Endothelial cell of umbilical vein (primary cell): ENCODE measurements around the gene CYP2F1. TPM values are rescaled to one million over a fixed set of nuclear protein-coding genes. Genes with fewer than 3 reads are reported as not detected.

Experiments used
- BruUV-seq: library from RNA; stranded (reverse); fragments of 400-500 nt; replicated peaks from 2 replicates; lab custom pipeline; 2021; lab: Mats Ljungman, UMichigan
- CTCF ChIA-PET: fragments of 300-600, 350-600 bp; sonication (Branson Sonifier 250); formaldehyde crosslinking; loops from one replicate; lab custom pipeline; 2021; ENCODE audit warnings: antibody characterized with exemption, inconsistent platforms; lab: Charles Lee
- POLR2A ChIA-PET: fragments of 300-600, 350-600 bp; sonication (Branson Sonifier 250); formaldehyde crosslinking; loops from one replicate; lab custom pipeline; 2021; ENCODE audit warnings: antibody characterized with exemption, inconsistent platforms; lab: Charles Lee
- DNase-seq: peaks from one replicate; pipeline ENCODE4 v3.0.0-alpha.2; 2011; ENCODE audit warnings: low read depth, low spot score
- FAIRE-seq: peaks from 2 replicates; lab custom pipeline; 2011; peaks lifted over from hg19 to GRCh38; lab: Jason Lieb, UNC
- H2AFZ ChIP-seq: 2 replicates; pipeline ENCODE4 v1.6.0; 2012; ENCODE audit warnings: low read depth, low read length, control low read depth, inconsistent platforms
- H3K27ac ChIP-seq: 2 replicates; pipeline ENCODE4 v1.5.1; 2011; ENCODE audit warnings: low read depth, mild to moderate bottlenecking, control low read depth, low read length, moderate library complexity; ENCODE audit not compliant: insufficient read depth
- H3K27me3 ChIP-seq, 2 experiments: 2 replicates each; pipeline versions ENCODE4 v1.6.0 to v1.6.1; 2011; ENCODE audit warnings: low read length in 2 of 2, mixed read lengths in 1 of 2; ENCODE audit not compliant: control insufficient read depth in 2 of 2, insufficient read depth in 2 of 2
- H3K36me3 ChIP-seq, 2 experiments: 2 replicates in 1 of 2; 3 replicates in 1 of 2; pipeline ENCODE4 v1.5.1; 2011; ENCODE audit warnings: low read length in 2 of 2, mild to moderate bottlenecking in 1 of 2, moderate library complexity in 1 of 2; ENCODE audit not compliant: control insufficient read depth in 2 of 2, insufficient read depth in 2 of 2; ENCODE audit errors: extremely low read depth in 1 of 2
- H3K4me1 ChIP-seq: 3 replicates; pipeline ENCODE4 v1.5.1; 2011; ENCODE audit warnings: mild to moderate bottlenecking, low read length; ENCODE audit not compliant: control insufficient read depth, insufficient read depth; ENCODE audit errors: extremely low read depth
- H3K4me2 ChIP-seq: 2 replicates; pipeline ENCODE4 v1.6.1; 2011; ENCODE audit warnings: low read length, control low read depth, mixed read lengths; ENCODE audit not compliant: insufficient read depth
- H3K4me3 ChIP-seq, 3 experiments: fragments of 200-600 bp in 1 of 3; sonication (generic), shearing (Covaris generic) in 1 of 3; replicated peaks in 1 of 3; 2 replicates each; pipeline ENCODE4 v1.5.1; 2011 to 2016; ENCODE audit warnings: control low read depth in 3 of 3, low read length in 3 of 3, mild to moderate bottlenecking in 2 of 3, inconsistent platforms in 1 of 3, low read depth in 1 of 3, moderate library complexity in 1 of 3; ENCODE audit not compliant: insufficient read depth in 1 of 3
- H3K79me2 ChIP-seq: 2 replicates; pipeline ENCODE4 v1.6.0; 2012; ENCODE audit warnings: low read length, inconsistent platforms; ENCODE audit not compliant: control insufficient read depth, insufficient read depth
- H3K9ac ChIP-seq: replicated peaks from 2 replicates; pipeline ENCODE3; 2011; ENCODE audit warnings: low read length, control low read depth; ENCODE audit not compliant: insufficient read depth; ENCODE audit errors: extremely low read depth
- H3K9me1 ChIP-seq: replicated peaks from 3 replicates; pipeline ENCODE4 v1.6.0; 2011; ENCODE audit warnings: mild to moderate bottlenecking, low read length; ENCODE audit not compliant: control insufficient read depth, insufficient read depth; ENCODE audit errors: extremely low read depth
- H3K9me3 ChIP-seq: replicated peaks from 2 replicates; pipeline ENCODE4 v1.5.1; 2012; ENCODE audit warnings: low read length, inconsistent platforms; ENCODE audit not compliant: control insufficient read depth, insufficient read depth
- H4K20me1 ChIP-seq: replicated peaks from 2 replicates; pipeline ENCODE3; 2011; ENCODE audit warnings: mild to moderate bottlenecking, low read length; ENCODE audit not compliant: control insufficient read depth, insufficient read depth; ENCODE audit errors: extremely low read depth
- CTCF ChIP-seq, 2 donors: IDR thresholded peaks; 1 replicate in 1 of 2; 2 replicates in 1 of 2; pipeline ENCODE4 v1.5.1; 2011; ENCODE audit warnings: low read length in 2 of 2, mild to moderate bottlenecking in 2 of 2, moderate library complexity in 2 of 2, control low read depth in 1 of 2, inconsistent platforms in 1 of 2, low read depth in 1 of 2; ENCODE audit not compliant: insufficient read depth in 1 of 2; ENCODE audit errors: extremely low read depth in 1 of 2
- EZH2 ChIP-seq: IDR thresholded peaks from 2 replicates; pipeline ENCODE4 v1.6.1; 2012; ENCODE audit warnings: borderline replicate concordance, low read depth, mild to moderate bottlenecking, moderate library complexity, low read length, inconsistent platforms; ENCODE audit not compliant: severe bottlenecking
- FOS ChIP-seq: IDR thresholded peaks from 2 replicates; pipeline ENCODE4 v1.6.1; 2011; ENCODE audit warnings: mild to moderate bottlenecking, low read length, moderate library complexity, borderline replicate concordance; ENCODE audit not compliant: insufficient read depth
- GATA2 ChIP-seq: IDR thresholded peaks from 2 replicates; pipeline ENCODE4 v1.7.0; 2011; ENCODE audit warnings: low read depth, mild to moderate bottlenecking, moderate library complexity, mixed read lengths, low read length; ENCODE audit not compliant: insufficient read length, insufficient read depth
- JUN ChIP-seq: IDR thresholded peaks from 2 replicates; pipeline ENCODE4 v1.6.1; 2011; ENCODE audit warnings: borderline replicate concordance, low read depth; ENCODE audit not compliant: insufficient read length, insufficient read depth
- MYC ChIP-seq: IDR thresholded peaks from one replicate; pipeline ENCODE4 v1.6.1; 2011; ENCODE audit warnings: mild to moderate bottlenecking, low read depth, low read length
- POLR2A ChIP-seq: IDR thresholded peaks from 2 replicates; pipeline ENCODE4 v1.6.1; 2012; ENCODE audit warnings: low read depth, mild to moderate bottlenecking, control low read depth, low read length
- POLR2AphosphoS5 ChIP-seq: IDR thresholded peaks from 2 replicates; pipeline ENCODE4 v1.6.1; 2012; ENCODE audit warnings: low read depth, mild to moderate bottlenecking, control low read depth, low read length, moderate library complexity; ENCODE audit not compliant: insufficient read depth
- dilution Hi-C: fragments of 300-500 bp; cut with MboI; formaldehyde crosslinking; loops from one replicate; pipeline ENCODE4 v1.15.0; 2019; ENCODE audit warnings: low sequenced_read_pairs; ENCODE audit not compliant: extremely low pct_ligation_motif_present
- intact Hi-C: fragments of 100-400 bp; cut with micrococcal nuclease; formaldehyde crosslinking; loops from one replicate; pipeline ENCODE4 v1.10.0; 2022
- polyA plus RNA-seq, 4 experiments: library from polyadenylated mRNA; depleted of rRNA in 3 of 4; stranded (reverse) in 3 of 4; unstranded in 1 of 4; fragments of >200 nt; gene quantifications; 2 replicates each; pipeline versions ENCODE4 v1.2.1 to v1.2.3, GENCODE V29; 2011 to 2012; ENCODE audit warnings: missing spikeins in 1 of 4
- total RNA-seq: library from RNA; stranded (reverse); gene quantifications from 2 replicates; pipeline ENCODE4 v1.2.3, GENCODE V29; 2021
- TF ChIP-seq, protein P1 (sequence below): IDR thresholded peaks from 2 replicates; pipeline ENCODE4 v1.6.1; 2011; ENCODE audit not compliant: insufficient read depth, insufficient read length

Gene CYP2F1
- total and polyA plus RNA-seq, 2 donors (not counting 3 experiments of a cell fraction or from before 2014, with no cell fraction given) = not detected

DNA sequence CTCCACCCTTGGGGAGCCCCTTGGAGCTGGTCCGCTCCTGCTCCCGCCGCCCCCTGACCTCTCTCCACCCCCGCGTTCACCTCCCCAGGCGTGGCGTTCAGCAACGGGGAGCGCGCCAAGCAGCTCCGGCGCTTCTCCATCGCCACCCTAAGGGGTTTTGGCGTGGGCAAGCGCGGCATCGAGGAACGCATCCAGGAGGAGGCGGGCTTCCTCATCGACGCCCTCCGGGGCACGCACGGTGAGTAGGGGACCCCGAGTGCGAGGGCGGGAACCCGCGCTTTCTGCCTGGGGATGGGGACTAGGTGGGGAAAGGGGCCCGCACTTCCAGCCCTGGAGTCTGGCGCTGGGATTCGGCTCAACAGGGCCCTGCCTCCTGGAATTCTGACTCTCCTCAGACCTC lies 24.3 kb upstream of the CYP2F1 start:
- DNase-seq (no peak), FAIRE-seq (no peak)
- no peaks in the 10 kb centered on the region for H3K9me3 ChIP-seq
- H3K4me2 ChIP-seq = no peak overlapping the region
- ChIA-PET POLR2A (interaction anchor here (0.6 to 0.7 kb wide), 2 partner anchors 16 to 94 kb away, joined by 4 to 11 read pairs; no protein-coding TSS in a partner anchor), CTCF (no interaction called here)
- peaks cover 2 to 6% of the 10 kb centered on the region in 2 experiments for H3K27me3 ChIP-seq
- H3K4me1 ChIP-seq = no peaks in the 10 kb centered on the region
- H4K20me1 ChIP-seq = no peaks in the 10 kb centered on the region
- no peak overlapping the region for H3K27ac ChIP-seq
- dilution Hi-C loops = no loop called here
- no peak overlapping the region for H3K4me3 ChIP-seq
- H3K79me2 ChIP-seq = no peaks in the 10 kb centered on the region
- no TSS peak for BruUV-seq
- no peaks in the 10 kb centered on the region for H3K9me1 ChIP-seq
- TF ChIP-seq GATA2 (no peak), POLR2A (no peak), EZH2 (no peak), FOS (no peak), MYC (no peak), JUN (no peak)
- no peak overlapping the region for H3K9ac ChIP-seq
- H3K36me3 ChIP-seq = no peaks in the 10 kb centered on the region
- no peak overlapping the region for H2AFZ ChIP-seq
- intact Hi-C loops = no loop called here

GRCh38 chr19:41095703-41096102 lies 18.5 kb upstream of the CYP2F1 start:
- no peak for TF ChIP-seq POLR2AphosphoS5
- no peak for TF ChIP-seq MYC
- TF ChIP-seq, protein P1, sequence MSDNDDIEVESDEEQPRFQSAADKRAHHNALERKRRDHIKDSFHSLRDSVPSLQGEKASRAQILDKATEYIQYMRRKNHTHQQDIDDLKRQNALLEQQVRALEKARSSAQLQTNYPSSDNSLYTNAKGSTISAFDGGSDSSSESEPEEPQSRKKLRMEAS = no peak
- TF ChIP-seq CTCF (IDR thresholded peaks at IDR 0.05; ENCODE audit: extremely low read depth in 1 of 2, insufficient read depth in 1 of 2, low read depth in 1 of 2, low read length in 2 of 2) = no peak
- no peak for TF ChIP-seq FOS
- no peak for TF ChIP-seq GATA2
- no peak for TF ChIP-seq JUN
- TF ChIP-seq POLR2A = no peak
- no peak for TF ChIP-seq EZH2
- Histone ChIP-seq H3K9ac (no peak overlapping the region), H4K20me1 (no peaks in the 10 kb centered on the region), H3K27ac (no peak overlapping the region), H3K4me2 (no peak overlapping the region), H3K36me3 (no peaks in the 10 kb centered on the region), H3K9me3 (no peaks in the 10 kb centered on the region), H3K79me2 (no peaks in the 10 kb centered on the region), H3K9me1 (no peaks in the 10 kb centered on the region), H2AFZ (no peak overlapping the region), H3K27me3 (peaks cover 0 to 2% of the 10 kb centered on the region in 2 experiments), H3K4me3 (no peak overlapping the region), H3K4me1 (no peaks in the 10 kb centered on the region)
- no TSS peak for BruUV-seq
- ChIA-PET POLR2A (no interaction called here), CTCF (no interaction called here)
- FAIRE-seq = no peak
- dilution Hi-C loops = no loop called here
- intact Hi-C loops = no loop called here
- DNase-seq = no peak
